SK-N-MC (cell line): ENCODE data around the gene FAM199X.

ENCODE experiments used
- EZH2 ChIP-seq: fragments of 200-600 bp; sonication (generic); IDR thresholded peaks from one replicate; pipeline ENCODE4 v1.6.1; 2017; ENCODE audit warnings: antibody characterized with exemption
- FOXP2 ChIP-seq: optimal IDR thresholded peaks from 2 replicates; pipeline ENCODE3; 2011; ENCODE audit warnings: mild to moderate bottlenecking, moderate library complexity; ENCODE audit not compliant: insufficient read depth; ENCODE audit errors: extremely low read length, control extremely low read depth
- POLR2AphosphoS5 ChIP-seq: IDR thresholded peaks from 2 replicates; pipeline ENCODE4 v1.6.1; 2012; ENCODE audit warnings: mild to moderate bottlenecking, low read depth, low read length, borderline replicate concordance

DNA sequence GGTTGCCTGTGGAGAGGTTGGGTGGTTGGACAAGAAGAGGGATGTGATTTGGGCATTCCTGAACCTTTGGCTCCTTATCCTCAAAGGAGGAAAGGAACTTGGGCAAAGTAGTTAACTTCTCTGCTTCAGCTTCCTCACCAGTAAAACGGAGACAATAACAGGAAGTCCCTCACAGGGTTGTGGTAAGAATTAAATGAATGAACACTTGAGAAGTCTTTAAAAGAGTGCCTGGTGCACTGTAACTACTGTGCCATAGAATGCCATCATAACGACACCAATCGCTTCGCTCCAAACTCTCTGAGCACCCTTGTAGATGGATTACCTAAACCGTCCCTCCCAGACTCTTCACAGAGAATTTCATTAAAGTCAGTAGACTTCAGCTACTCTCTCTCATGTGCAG lies 43.4 kb upstream of the FAM199X start:
- TF ChIP-seq POLR2AphosphoS5 (no peak), EZH2 (no peak), FOXP2 (no peak)
